Testis (tissue), 3 donors: ENCODE measurements around the gene RTBDN. TPM values are rescaled to one million over a fixed set of nuclear protein-coding genes. Genes with fewer than 3 reads are reported as not detected.

Experiments
- DNase-seq: peaks from one replicate; pipeline ENCODE4 v3.0.0-alpha.2; 2019
- H3K27ac ChIP-seq, 2 donors: fragments of 200-600 bp; sonication (generic); one replicate each; pipeline ENCODE4 v1.5.1; 2019
- H3K27me3 ChIP-seq: fragments of 200-600 bp; sonication (generic); one replicate; pipeline ENCODE4 v1.5.1; 2019
- H3K36me3 ChIP-seq: fragments of 200-600 bp; sonication (generic); one replicate; pipeline ENCODE4 v1.5.1; 2017; ENCODE audit warnings: low read depth; ENCODE audit errors: missing control alignments
- H3K4me1 ChIP-seq: fragments of 200-600 bp; sonication (generic); one replicate; pipeline ENCODE4 v1.5.1; 2019
- H3K4me3 ChIP-seq, 2 donors: fragments of 200-600 bp; sonication (generic); one replicate each; pipeline ENCODE4 v1.5.1; 2017 to 2019
- H3K9me3 ChIP-seq: fragments of 200-600 bp; sonication (generic); one replicate; pipeline ENCODE4 v1.5.1; 2017
- CTCF ChIP-seq, 3 experiments: fragments of 450-650 bp in 2 of 3; fragments of 200-600 bp in 1 of 3; sonication (generic) in 1 of 3; IDR thresholded peaks; one replicate each; pipeline ENCODE4 v1.5.1; 2016 to 2019; ENCODE audit warnings: antibody characterized with exemption in 3 of 3, mild to moderate bottlenecking in 2 of 3, moderate library complexity in 1 of 3
- POLR2A ChIP-seq: fragments of 450-650 bp; IDR thresholded peaks from one replicate; pipeline ENCODE4 v1.6.1; 2017; ENCODE audit warnings: antibody characterized with exemption, mild to moderate bottlenecking, moderate library complexity
- WGBS, 2 donors: methylation state at CpG; one replicate each; pipeline ENCODE4 v1.1.5; 2018; 5-methylcytosine and 5-hydroxymethylcytosine counted together
- intact Hi-C: fragments of 100-400 bp; cut with DNase I; formaldehyde crosslinking; loops from one replicate; pipeline ENCODE4 v1.15.1; 2023; ENCODE audit warnings: low total_unique reads
- polyA plus RNA-seq: library from polyadenylated mRNA; stranded (reverse); fragments of 350-450 nt; fragmentation: Illumina TruSeq; extraction: RNeasy Lipid Tissue Mini Kit (QIAGEN cat#74804); gene quantifications from one replicate; pipeline ENCODE4 v1.2.3, GENCODE V29; 2014; ENCODE audit warnings: low read depth, low replicate concordance; ENCODE audit not compliant: insufficient read depth
- total RNA-seq, 2 donors: library from RNA; depleted of rRNA; stranded (reverse); fragments of >200 nt; gene quantifications; one replicate each; pipeline ENCODE4 v1.2.3, GENCODE V29; 2016

Gene RTBDN
- total and polyA plus RNA-seq, 3 donors from 2014 or later: 3.7 to 5.1 (median 3.8) TPM

DNA sequence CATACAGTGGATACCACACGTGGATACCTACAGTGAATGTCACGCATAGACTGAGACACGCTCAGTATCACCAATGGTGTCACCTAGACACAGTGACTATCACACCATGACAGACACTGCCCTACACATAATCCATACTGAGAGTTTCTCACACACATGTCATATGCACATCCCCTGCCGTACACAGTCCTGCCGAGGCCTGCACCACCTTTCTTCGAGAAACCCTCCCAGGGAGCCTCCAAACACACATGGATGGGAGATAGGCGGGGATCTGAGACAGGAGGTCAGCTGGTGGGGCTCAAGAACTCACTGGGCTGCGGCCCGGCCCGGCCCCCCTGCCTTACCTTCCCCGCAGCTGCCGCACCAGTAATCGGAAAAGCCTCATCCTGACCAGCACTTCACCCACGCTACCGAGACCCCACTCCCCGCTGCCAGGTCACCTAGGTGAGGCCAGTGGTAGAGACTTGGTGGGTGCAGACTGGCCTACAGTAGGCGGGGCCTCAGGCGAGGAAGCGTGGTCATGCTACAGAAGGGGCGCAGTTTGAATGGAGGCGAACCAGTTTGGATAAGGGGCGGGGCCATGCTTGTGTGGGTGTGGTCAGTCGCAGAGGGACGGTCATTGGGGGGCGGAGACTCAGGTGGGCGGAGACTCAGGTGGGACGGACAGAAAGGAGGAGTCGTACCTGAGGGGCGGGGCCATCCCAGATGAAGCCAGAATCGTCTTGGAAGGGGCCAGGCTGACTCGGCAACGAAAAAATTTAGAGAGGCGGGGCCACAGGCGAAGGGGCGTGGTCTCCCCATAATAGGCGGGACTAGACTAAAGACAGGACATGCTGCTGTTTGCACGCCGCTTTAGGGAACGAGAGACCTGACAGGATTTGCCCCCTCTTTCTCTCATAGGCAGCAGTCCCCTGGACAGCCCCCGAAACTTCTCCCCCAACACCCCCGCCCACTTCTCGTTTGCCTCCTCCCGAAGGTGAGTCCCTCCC, 6.0 kb upstream of the RTBDN start:
- 15 to 23% methylated on average over 42 to 43 of the region's 43 CpGs for WGBS, 2 donors
- Histone ChIP-seq H3K4me1 (no peaks in the 10 kb centered on the region), H3K36me3 (no peaks in the 10 kb centered on the region), H3K27me3 (no peaks in the 10 kb centered on the region), H3K9me3 (no peaks in the 10 kb centered on the region), H3K4me3 (peak overlapping the region; percentile 15 to 40), H3K27ac (no peak overlapping the region)
- no peak for TF ChIP-seq CTCF (IDR thresholded peaks at IDR 0.05)
- intact Hi-C loops: loop anchor here (10.0 kb wide), 1 partner anchor 66 kb away; the partner anchor contains the start of gene HOOK2
- DNase-seq: peak; percentile 82

- Histone ChIP-seq H3K27me3 (peaks cover 2% of the 10 kb centered on the region), H3K27ac (no peak overlapping the region), H3K36me3 (no peaks in the 10 kb centered on the region), H3K4me3 (peak overlapping the region in 1 of 2 donors; percentile 26), H3K9me3 (no peaks in the 10 kb centered on the region), H3K4me1 (peaks cover 1% of the 10 kb centered on the region)
- intact Hi-C loops: no loop called here
- no peak for TF ChIP-seq POLR2A
- no peak for TF ChIP-seq CTCF (IDR thresholded peaks at IDR 0.05)
- 13 to 20% methylated on average over 21 of the region's 21 CpGs for WGBS, 2 donors
- no peak for DNase-seq
Observed at GRCh38 chr19:12838886-12839756, 4.7 kb upstream of the RTBDN start.

- intact Hi-C loops: no loop called here
- peaks cover 5% of the 10 kb centered on the region for H3K4me1 ChIP-seq
- H3K27ac ChIP-seq: no peak within 1 kb of the TSS
- DNase-seq: peak; percentile 45
- WGBS, 2 donors: 1% methylated on average over 18 to 51 of the region's 69 CpGs
- H3K4me3 ChIP-seq: peak within 1 kb of the TSS in 1 of 2 donors; percentile 26
- H3K9me3 ChIP-seq: no peaks in the 10 kb centered on the region
- peaks cover 6% of the 10 kb centered on the region for H3K27me3 ChIP-seq
- no peaks in the 10 kb centered on the region for H3K36me3 ChIP-seq
- TF ChIP-seq POLR2A: no peak
- TF ChIP-seq CTCF (IDR thresholded peaks at IDR 0.05): peak in 2 of 3 experiments; percentile 22 to 36
Observed at GRCh38 chr19:12838182-12838885, 4.0 kb upstream of the RTBDN start, which contains the start of gene MAST1. TSS of gene MAST1 (plus strand) at chr19:12838515. CDS start at chr19:12838573, 58 bp downstream.

DNA sequence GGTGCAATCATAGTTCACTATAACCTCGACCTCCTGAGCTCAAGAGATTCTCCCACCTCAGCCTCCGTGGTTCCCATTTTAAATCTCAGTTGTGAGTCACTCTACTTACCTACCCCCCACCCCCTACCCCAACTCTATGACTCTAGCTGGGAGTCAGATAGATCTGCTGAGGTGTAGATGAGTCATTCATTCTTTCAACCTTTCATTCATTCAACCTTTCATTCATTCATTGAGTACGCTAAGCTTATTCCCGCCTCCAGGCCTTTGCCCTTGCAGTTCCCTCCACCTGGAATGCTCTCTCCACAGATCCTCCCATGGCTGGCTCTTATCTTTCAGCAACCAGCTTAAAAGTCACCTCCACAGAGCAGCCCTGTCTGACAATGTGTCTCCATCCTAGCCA, 2.8 kb upstream of the RTBDN start:
- no peaks in the 10 kb centered on the region for H3K9me3 ChIP-seq
- H3K27ac ChIP-seq: no peak overlapping the region
- H3K27me3 ChIP-seq: peaks cover 6% of the 10 kb centered on the region
- intact Hi-C loops: no loop called here
- DNase-seq: no peak
- H3K4me3 ChIP-seq: no peak overlapping the region
- TF ChIP-seq CTCF (IDR thresholded peaks at IDR 0.05) (no peak), POLR2A (no peak)
- no peaks in the 10 kb centered on the region for H3K36me3 ChIP-seq
- WGBS, 2 donors: 40 to 60% methylated on average over 4 of the region's 4 CpGs
- peaks cover 5% of the 10 kb centered on the region for H3K4me1 ChIP-seq
